K562 (cell line): ENCODE measurements around the gene PREX1. TPM values are rescaled to one million over a fixed set of nuclear protein-coding genes. Genes with fewer than 3 reads are reported as not detected.
A peak's percentile ranks its signal among the peaks of the same experiment; 100 is the strongest.

ENCODE experiments used
- BCOR ChIP-seq: fragments of 450-650 bp; IDR thresholded peaks from 2 replicates; pipeline ENCODE4 v1.6.1; 2016
- CBX8 ChIP-seq: fragments of 200-600 bp; sonication (generic); IDR thresholded peaks from 2 replicates; pipeline ENCODE4 v1.6.1; 2012; ENCODE audit warnings: borderline replicate concordance, mixed run types, low read depth, mild to moderate bottlenecking, moderate library complexity, mixed read lengths, low read length, control low read depth, inconsistent platforms; ENCODE audit not compliant: poor library complexity, severe bottlenecking; ENCODE audit errors: extremely low read depth
- ETV1 ChIP-seq: fragments of 450-650 bp; conservative IDR thresholded peaks from 2 replicates; pipeline ENCODE4 v1.6.1; 2016; ENCODE audit warnings: missing genetic modification characterization, control low read depth, low read depth, missing compliant biosample characterization
- GABPB2 ChIP-seq: fragments of 250-450 bp; sonication (Bioruptor Pico); conservative IDR thresholded peaks from 2 replicates; pipeline ENCODE4 v1.5.1; 2021; ENCODE audit warnings: mild to moderate bottlenecking
- GTF2E2 ChIP-seq: fragments of 200-800 bp; sonication (Bioruptor generic); IDR thresholded peaks from 2 replicates; pipeline ENCODE4 v1.6.1; 2016; ENCODE audit warnings: missing genetic modification characterization, missing compliant biosample characterization
- KLF1 ChIP-seq: fragments of 450-650 bp; IDR thresholded peaks from 2 replicates; pipeline ENCODE4 v1.6.1; 2016; ENCODE audit warnings: missing genetic modification characterization, missing compliant biosample characterization
- MAFG ChIP-seq: fragments of 450-650 bp; conservative IDR thresholded peaks from 2 replicates; pipeline ENCODE4 v1.6.1; 2016; ENCODE audit warnings: missing genetic modification characterization, missing compliant biosample characterization
- RFX5 ChIP-seq: IDR thresholded peaks from 2 replicates; pipeline ENCODE4 v1.6.1; 2011; ENCODE audit warnings: low read depth, mild to moderate bottlenecking, improper control_type of control experiment, low read length
- RNF2 ChIP-seq: sonication (generic); IDR thresholded peaks from 2 replicates; pipeline ENCODE4 v1.6.1; 2016
- SNIP1 ChIP-seq: fragments of 450-650 bp; IDR thresholded peaks from 2 replicates; pipeline ENCODE4 v1.7.1; 2017; ENCODE audit warnings: low read depth, mild to moderate bottlenecking
- STAG1 ChIP-seq: sonication (generic); formaldehyde crosslinking; IDR thresholded peaks from 2 replicates; pipeline ENCODE4 v1.5.0; 2020; ENCODE audit warnings: missing genetic modification reagents, borderline replicate concordance
- TAF1 ChIP-seq: IDR thresholded peaks from 2 replicates; pipeline ENCODE4 v1.6.1; 2011; ENCODE audit warnings: mild to moderate bottlenecking, low read length, moderate library complexity; ENCODE audit not compliant: insufficient read depth, control insufficient read depth, severe bottlenecking; ENCODE audit errors: extremely low read depth
- THRAP3 ChIP-seq: fragments of 450-650 bp; IDR thresholded peaks from 2 replicates; pipeline ENCODE4 v1.6.1; 2016; ENCODE audit warnings: mild to moderate bottlenecking, inconsistent platforms, borderline replicate concordance
- WHSC1 ChIP-seq: IDR thresholded peaks from one replicate; pipeline ENCODE4 v1.6.1; 2012; ENCODE audit warnings: low read length, control low read depth, inconsistent platforms
- ZKSCAN1 ChIP-seq: fragments of 150-350 bp; IDR thresholded peaks from 2 replicates; pipeline ENCODE4 v1.6.1; 2016; ENCODE audit warnings: low read depth, low read length
- ZNF444 ChIP-seq: fragments of 250-450 bp; sonication (Bioruptor Pico); IDR thresholded peaks from 2 replicates; pipeline ENCODE4 v1.4.0; 2020; ENCODE audit warnings: mild to moderate bottlenecking, moderate library complexity
- ZNF445 ChIP-seq: fragments of 250-450 bp; sonication (Bioruptor Pico); IDR thresholded peaks from 2 replicates; pipeline ENCODE4 v1.4.0; 2020; ENCODE audit warnings: low read depth, mild to moderate bottlenecking, moderate library complexity
- ZSCAN32 ChIP-seq: fragments of 450-650 bp; formaldehyde crosslinking; IDR thresholded peaks from 2 replicates; pipeline ENCODE4 v1.4.0; 2020; ENCODE audit warnings: mild to moderate bottlenecking, moderate library complexity
- polyA plus RNA-seq, 8 experiments: library from polyadenylated mRNA; depleted of rRNA in 4 of 8; stranded (reverse) in 5 of 8; unstranded in 3 of 8; fragments of >200 nt; fragmentation: Nextera tagmentation in 2 of 8; fragmentation: Illumina TruSeq in 1 of 8; extraction: Ambion mirVana in 2 of 8; extraction: Trizol in 1 of 8; gene quantifications; 2 replicates each; pipeline versions ENCODE4 v1.2.1 to v1.2.3, GENCODE V29; 2011 to 2014; ENCODE audit warnings: inconsistent platforms in 1 of 8, missing spikeins in 1 of 8
- total RNA-seq, 7 experiments: library from RNA; depleted of rRNA in 6 of 7; stranded (reverse); fragments of >200 nt in 6 of 7; fragmentation: Illumina TruSeq in 2 of 7; extraction: Trizol in 2 of 7; gene quantifications; 2 replicates each; pipeline versions ENCODE4 v1.2.1 to v1.2.3, GENCODE V29; 2011 to 2021; ENCODE audit warnings: low replicate concordance in 1 of 7
- TF ChIP-seq, protein P1 (sequence below): fragments of 250-450 bp; sonication (Bioruptor Pico); IDR thresholded peaks from 2 replicates; pipeline ENCODE4 v1.4.0; 2020; ENCODE audit warnings: mild to moderate bottlenecking, moderate library complexity, borderline replicate concordance
- TF ChIP-seq, protein P2 (sequence below): fragments of 450-650 bp; formaldehyde crosslinking; IDR thresholded peaks from 2 replicates; pipeline ENCODE4 v1.4.0; 2020; ENCODE audit warnings: mild to moderate bottlenecking, moderate library complexity
- TF ChIP-seq, protein P3 (sequence below): fragments of 200-800 bp; sonication (Bioruptor generic); IDR thresholded peaks from 2 replicates; pipeline ENCODE4 v1.6.1; 2017; ENCODE audit warnings: missing genetic modification characterization, missing compliant biosample characterization
- TF ChIP-seq, protein P4 (sequence below): fragments of 450-650 bp; formaldehyde crosslinking; IDR thresholded peaks from 2 replicates; pipeline ENCODE4 v1.4.0; 2020; ENCODE audit warnings: mild to moderate bottlenecking, moderate library complexity

The PREX1 gene
- total and polyA plus RNA-seq, 9 of the 15 experiments (the other 6 are each of a cell fraction or from before 2014, with no cell fraction given): 0.37 to 10.4 (median 4.8) TPM

DNA sequence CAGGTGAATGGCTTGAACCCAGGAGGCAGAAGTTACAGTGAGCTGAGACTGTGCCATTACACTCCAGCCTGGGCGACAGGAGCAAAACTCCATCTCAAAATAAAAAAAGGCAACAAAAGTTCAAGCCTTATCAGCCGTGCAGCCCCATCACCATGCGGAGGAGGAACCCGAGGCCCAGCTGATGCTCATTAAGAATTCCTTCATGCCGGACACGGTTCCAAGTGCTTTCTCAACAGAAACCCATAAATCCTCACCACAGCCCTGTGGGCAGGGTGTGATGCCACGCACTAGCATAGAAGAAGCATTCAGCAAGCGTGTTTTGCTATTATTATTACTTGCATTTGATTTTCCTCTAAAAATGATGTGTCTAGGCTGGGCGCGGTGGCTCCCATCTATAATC is 56.3 kb downstream of the PREX1 start (continued):
- TF ChIP-seq GTF2E2 (tag) (no peak), WHSC1 (no peak), GABPB2 (no peak), THRAP3 (no peak), ZSCAN32 (CRISPR knock-in tag) (no peak), MAFG (tag) (no peak), RFX5 (no peak), ETV1 (tag) (peak; percentile 64), BCOR (0 out of 2 replicates have a peak, but pooled peaks have one; percentile 7), CBX8 (no peak), RNF2 (no peak; the same call in 1 of the 2 replicates), STAG1 (CRISPR knock-in tag) (no peak), ZNF445 (CRISPR knock-in tag) (no peak), ZKSCAN1 (no peak), TAF1 (no peak), SNIP1 (no peak), ZNF444 (CRISPR knock-in tag) (no peak), KLF1 (tag) (no peak)
- TF ChIP-seq, protein P1, sequence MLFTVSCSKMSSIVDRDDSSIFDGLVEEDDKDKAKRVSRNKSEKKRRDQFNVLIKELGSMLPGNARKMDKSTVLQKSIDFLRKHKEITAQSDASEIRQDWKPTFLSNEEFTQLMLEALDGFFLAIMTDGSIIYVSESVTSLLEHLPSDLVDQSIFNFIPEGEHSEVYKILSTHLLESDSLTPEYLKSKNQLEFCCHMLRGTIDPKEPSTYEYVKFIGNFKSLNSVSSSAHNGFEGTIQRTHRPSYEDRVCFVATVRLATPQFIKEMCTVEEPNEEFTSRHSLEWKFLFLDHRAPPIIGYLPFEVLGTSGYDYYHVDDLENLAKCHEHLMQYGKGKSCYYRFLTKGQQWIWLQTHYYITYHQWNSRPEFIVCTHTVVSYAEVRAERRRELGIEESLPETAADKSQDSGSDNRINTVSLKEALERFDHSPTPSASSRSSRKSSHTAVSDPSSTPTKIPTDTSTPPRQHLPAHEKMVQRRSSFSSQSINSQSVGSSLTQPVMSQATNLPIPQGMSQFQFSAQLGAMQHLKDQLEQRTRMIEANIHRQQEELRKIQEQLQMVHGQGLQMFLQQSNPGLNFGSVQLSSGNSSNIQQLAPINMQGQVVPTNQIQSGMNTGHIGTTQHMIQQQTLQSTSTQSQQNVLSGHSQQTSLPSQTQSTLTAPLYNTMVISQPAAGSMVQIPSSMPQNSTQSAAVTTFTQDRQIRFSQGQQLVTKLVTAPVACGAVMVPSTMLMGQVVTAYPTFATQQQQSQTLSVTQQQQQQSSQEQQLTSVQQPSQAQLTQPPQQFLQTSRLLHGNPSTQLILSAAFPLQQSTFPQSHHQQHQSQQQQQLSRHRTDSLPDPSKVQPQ (CRISPR knock-in tag): no peak
- TF ChIP-seq, protein P2, sequence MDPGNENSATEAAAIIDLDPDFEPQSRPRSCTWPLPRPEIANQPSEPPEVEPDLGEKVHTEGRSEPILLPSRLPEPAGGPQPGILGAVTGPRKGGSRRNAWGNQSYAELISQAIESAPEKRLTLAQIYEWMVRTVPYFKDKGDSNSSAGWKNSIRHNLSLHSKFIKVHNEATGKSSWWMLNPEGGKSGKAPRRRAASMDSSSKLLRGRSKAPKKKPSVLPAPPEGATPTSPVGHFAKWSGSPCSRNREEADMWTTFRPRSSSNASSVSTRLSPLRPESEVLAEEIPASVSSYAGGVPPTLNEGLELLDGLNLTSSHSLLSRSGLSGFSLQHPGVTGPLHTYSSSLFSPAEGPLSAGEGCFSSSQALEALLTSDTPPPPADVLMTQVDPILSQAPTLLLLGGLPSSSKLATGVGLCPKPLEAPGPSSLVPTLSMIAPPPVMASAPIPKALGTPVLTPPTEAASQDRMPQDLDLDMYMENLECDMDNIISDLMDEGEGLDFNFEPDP (CRISPR knock-in tag): no peak
- TF ChIP-seq, protein P3, sequence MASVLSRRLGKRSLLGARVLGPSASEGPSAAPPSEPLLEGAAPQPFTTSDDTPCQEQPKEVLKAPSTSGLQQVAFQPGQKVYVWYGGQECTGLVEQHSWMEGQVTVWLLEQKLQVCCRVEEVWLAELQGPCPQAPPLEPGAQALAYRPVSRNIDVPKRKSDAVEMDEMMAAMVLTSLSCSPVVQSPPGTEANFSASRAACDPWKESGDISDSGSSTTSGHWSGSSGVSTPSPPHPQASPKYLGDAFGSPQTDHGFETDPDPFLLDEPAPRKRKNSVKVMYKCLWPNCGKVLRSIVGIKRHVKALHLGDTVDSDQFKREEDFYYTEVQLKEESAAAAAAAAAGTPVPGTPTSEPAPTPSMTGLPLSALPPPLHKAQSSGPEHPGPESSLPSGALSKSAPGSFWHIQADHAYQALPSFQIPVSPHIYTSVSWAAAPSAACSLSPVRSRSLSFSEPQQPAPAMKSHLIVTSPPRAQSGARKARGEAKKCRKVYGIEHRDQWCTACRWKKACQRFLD (CRISPR knock-in tag): 0 out of 2 replicates have a peak, but pooled peaks have one; percentile 41
- TF ChIP-seq, protein P4, sequence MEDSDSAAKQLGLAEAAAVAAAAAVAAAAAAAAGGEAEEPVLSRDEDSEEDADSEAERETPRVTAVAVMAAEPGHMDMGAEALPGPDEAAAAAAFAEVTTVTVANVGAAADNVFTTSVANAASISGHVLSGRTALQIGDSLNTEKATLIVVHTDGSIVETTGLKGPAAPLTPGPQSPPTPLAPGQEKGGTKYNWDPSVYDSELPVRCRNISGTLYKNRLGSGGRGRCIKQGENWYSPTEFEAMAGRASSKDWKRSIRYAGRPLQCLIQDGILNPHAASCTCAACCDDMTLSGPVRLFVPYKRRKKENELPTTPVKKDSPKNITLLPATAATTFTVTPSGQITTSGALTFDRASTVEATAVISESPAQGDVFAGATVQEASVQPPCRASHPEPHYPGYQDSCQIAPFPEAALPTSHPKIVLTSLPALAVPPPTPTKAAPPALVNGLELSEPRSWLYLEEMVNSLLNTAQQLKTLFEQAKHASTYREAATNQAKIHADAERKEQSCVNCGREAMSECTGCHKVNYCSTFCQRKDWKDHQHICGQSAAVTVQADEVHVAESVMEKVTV (CRISPR knock-in tag): no peak
